CD14-positive monocyte (primary cell): ENCODE results near the gene NRG4. TPM values are rescaled to one million over a fixed set of nuclear protein-coding genes. Genes with fewer than 3 reads are reported as not detected.

Source experiments
- DNase-seq, 3 donors: peaks; one replicate each; pipeline ENCODE4 v3.0.0-alpha.2; 2011 to 2022
- H2AFZ ChIP-seq: 2 replicates; pipeline ENCODE4 v1.6.0; 2012; ENCODE audit warnings: mild to moderate bottlenecking, low read depth, low read length, inconsistent platforms; ENCODE audit not compliant: insufficient read depth, poor library complexity, severe bottlenecking
- H3K27ac ChIP-seq, 2 donors: 1 replicate in 1 of 2; 2 replicates in 1 of 2; pipeline ENCODE4 v1.5.1; 2012 to 2013; ENCODE audit warnings: low read length in 2 of 2, control low read depth in 1 of 2, inconsistent platforms in 1 of 2, low read depth in 1 of 2, mild to moderate bottlenecking in 1 of 2
- H3K27me3 ChIP-seq, 2 donors: one replicate each; pipeline versions ENCODE4 v1.6.0 to v1.6.1; 2011 to 2013; ENCODE audit warnings: low read length in 2 of 2; ENCODE audit not compliant: control insufficient read depth in 2 of 2, insufficient read depth in 2 of 2
- H3K36me3 ChIP-seq, 2 donors: replicated peaks in 1 of 2; 1 replicate in 1 of 2; 2 replicates in 1 of 2; pipeline versions ENCODE4 v1.5.1 to v1.6.1; 2012 to 2013; ENCODE audit warnings: low read length in 2 of 2, control low read depth in 1 of 2, inconsistent platforms in 1 of 2, mild to moderate bottlenecking in 1 of 2; ENCODE audit not compliant: insufficient read depth in 2 of 2, control insufficient read depth in 1 of 2
- H3K4me1 ChIP-seq, 2 donors: 1 replicate in 1 of 2; 2 replicates in 1 of 2; pipeline versions ENCODE4 v1.5.1 to v1.6.1; 2012 to 2013; ENCODE audit warnings: low read length in 2 of 2, control low read depth in 1 of 2, inconsistent platforms in 1 of 2, mild to moderate bottlenecking in 1 of 2, moderate library complexity in 1 of 2; ENCODE audit not compliant: insufficient read depth in 2 of 2, control insufficient read depth in 1 of 2
- H3K4me2 ChIP-seq: replicated peaks from 2 replicates; pipeline ENCODE3; 2012; ENCODE audit warnings: low read length, moderate library complexity, mild to moderate bottlenecking; ENCODE audit not compliant: poor library complexity, severe bottlenecking; ENCODE audit errors: extremely low read depth
- H3K4me3 ChIP-seq, 3 experiments: fragments of 200-600 bp in 1 of 3; sonication (generic) in 1 of 3; replicated peaks in 1 of 3; 1 replicate in 2 of 3; 2 replicates in 1 of 3; pipeline ENCODE4 v1.5.1; 2011 to 2013; ENCODE audit warnings: low read length in 3 of 3, mild to moderate bottlenecking in 3 of 3, control low read depth in 2 of 3, low read depth in 2 of 3, inconsistent platforms in 1 of 3, moderate library complexity in 1 of 3
- H3K79me2 ChIP-seq: 2 replicates; pipeline ENCODE4 v1.6.0; 2012; ENCODE audit warnings: mild to moderate bottlenecking, control low read depth, inconsistent platforms, low read length, moderate library complexity; ENCODE audit not compliant: insufficient read depth
- H3K9ac ChIP-seq: 2 replicates; pipeline ENCODE4 v1.6.0; 2017; ENCODE audit warnings: low read length, mild to moderate bottlenecking; ENCODE audit not compliant: insufficient read depth, poor library complexity, severe bottlenecking
- H3K9me3 ChIP-seq, 2 donors: replicated peaks in 1 of 2; 1 replicate in 1 of 2; 2 replicates in 1 of 2; pipeline versions ENCODE4 v1.5.1 to v1.6.1; 2012 to 2013; ENCODE audit warnings: low read length in 2 of 2, control low read depth in 1 of 2; ENCODE audit not compliant: control insufficient read depth in 1 of 2, insufficient read depth in 1 of 2
- H4K20me1 ChIP-seq: 2 replicates; pipeline ENCODE4 v1.6.0; 2012; ENCODE audit warnings: mild to moderate bottlenecking, low read length, control low read depth, moderate library complexity; ENCODE audit not compliant: insufficient read depth
- H3K27ac Mint-ChIP-seq, 7 donors: one replicate each; pipeline ENCODE4 v1.8.0; 2020; ENCODE audit warnings: mild to moderate bottlenecking in 7 of 7, mixed read lengths in 7 of 7, moderate library complexity in 6 of 7, inconsistent platforms in 2 of 7
- H3K27me3 Mint-ChIP-seq, 3 donors: one replicate each; pipeline ENCODE4 v1.8.0; 2021 to 2022; ENCODE audit warnings: low read depth in 3 of 3, mild to moderate bottlenecking in 3 of 3, mixed read lengths in 3 of 3, moderate library complexity in 3 of 3, inconsistent platforms in 1 of 3
- H3K36me3 Mint-ChIP-seq, 2 donors: one replicate each; pipeline ENCODE4 v1.8.0; 2020; ENCODE audit warnings: mixed read lengths in 2 of 2, inconsistent platforms in 1 of 2, mild to moderate bottlenecking in 1 of 2
- H3K4me1 Mint-ChIP-seq: one replicate; pipeline ENCODE4 v1.8.0; 2020; ENCODE audit warnings: mild to moderate bottlenecking, mixed read lengths
- H3K4me3 Mint-ChIP-seq, 2 donors: one replicate each; pipeline ENCODE4 v1.8.0; 2020; ENCODE audit warnings: mild to moderate bottlenecking in 2 of 2, mixed read lengths in 2 of 2, moderate library complexity in 1 of 2
- H3K9me3 Mint-ChIP-seq, 7 donors: one replicate each; pipeline ENCODE4 v1.8.0; 2020 to 2022; ENCODE audit warnings: mixed read lengths in 7 of 7, mild to moderate bottlenecking in 6 of 7, moderate library complexity in 6 of 7, inconsistent platforms in 2 of 7
- WGBS: methylation state at CpG from one replicate; pipeline ENCODE4 v1.1.5; 2013; ENCODE audit warnings: missing lambda C conversion rate; ENCODE audit not compliant: insufficient coverage; 5-methylcytosine and 5-hydroxymethylcytosine counted together
- intact Hi-C, 2 donors: fragments of 100-400 bp; cut with micrococcal nuclease; formaldehyde crosslinking; loops; one replicate each; pipeline versions ENCODE4 v1.15.0 to v1.15.1; 2023
- polyA plus RNA-seq, 3 donors: library from polyadenylated mRNA; depleted of rRNA in 1 of 3; unstranded in 2 of 3; stranded (reverse) in 1 of 3; fragments of 300-500 nt in 2 of 3; fragments of >200 nt in 1 of 3; fragmentation: Illumina TruSeq in 2 of 3; gene quantifications; 1 replicate in 2 of 3; 2 replicates in 1 of 3; pipeline ENCODE4 v1.2.3, GENCODE V29; 2012 to 2021
- small RNA-seq: library from RNA; depleted of rRNA; stranded (forward); fragments of <200 nt; gene quantifications from one replicate; pipeline ENCODE3, GENCODE V24; 2012; ENCODE audit warnings: low read depth; ENCODE audit not compliant: insufficient read length
- TF ChIP-seq, protein P1 (sequence below): fragments of 200-600 bp; IDR thresholded peaks from one replicate; pipeline ENCODE4 v1.8.0; 2022; ENCODE audit warnings: antibody characterized with exemption, mild to moderate bottlenecking

The NRG4 gene
- polyA plus RNA-seq, 3 donors = 0.13 to 0.44 (median 0.20) TPM

- DNase-seq = no peak
- no peak overlapping the region for H3K9ac ChIP-seq
- H3K79me2 ChIP-seq = no peaks in the 10 kb centered on the region
- no peak overlapping the region for H2AFZ ChIP-seq
- no peaks in the 10 kb centered on the region for H4K20me1 ChIP-seq
- no peak overlapping the region for H3K4me3 ChIP-seq
- H3K9me3 ChIP-seq = no peaks in the 10 kb centered on the region
- Mint-ChIP-seq H3K36me3 (peaks cover 42 to 48% of the 10 kb centered on the region in 2 donors), H3K9me3 (no peaks in the 10 kb centered on the region), H3K27ac (peak overlapping the region in 1 of 7 donors; percentile 10), H3K4me1 (peaks cover 8% of the 10 kb centered on the region), H3K27me3 (no peaks in the 10 kb centered on the region), H3K4me3 (no peak overlapping the region)
- WGBS = no CpG with 5 or more reads among the region's 2 CpGs
- peaks cover 31 to 64% of the 10 kb centered on the region in 2 donors for H3K36me3 ChIP-seq
- no peak overlapping the region for H3K27ac ChIP-seq
- no peak overlapping the region for H3K4me2 ChIP-seq
- no peaks in the 10 kb centered on the region for H3K27me3 ChIP-seq
- TF ChIP-seq, protein P1, sequence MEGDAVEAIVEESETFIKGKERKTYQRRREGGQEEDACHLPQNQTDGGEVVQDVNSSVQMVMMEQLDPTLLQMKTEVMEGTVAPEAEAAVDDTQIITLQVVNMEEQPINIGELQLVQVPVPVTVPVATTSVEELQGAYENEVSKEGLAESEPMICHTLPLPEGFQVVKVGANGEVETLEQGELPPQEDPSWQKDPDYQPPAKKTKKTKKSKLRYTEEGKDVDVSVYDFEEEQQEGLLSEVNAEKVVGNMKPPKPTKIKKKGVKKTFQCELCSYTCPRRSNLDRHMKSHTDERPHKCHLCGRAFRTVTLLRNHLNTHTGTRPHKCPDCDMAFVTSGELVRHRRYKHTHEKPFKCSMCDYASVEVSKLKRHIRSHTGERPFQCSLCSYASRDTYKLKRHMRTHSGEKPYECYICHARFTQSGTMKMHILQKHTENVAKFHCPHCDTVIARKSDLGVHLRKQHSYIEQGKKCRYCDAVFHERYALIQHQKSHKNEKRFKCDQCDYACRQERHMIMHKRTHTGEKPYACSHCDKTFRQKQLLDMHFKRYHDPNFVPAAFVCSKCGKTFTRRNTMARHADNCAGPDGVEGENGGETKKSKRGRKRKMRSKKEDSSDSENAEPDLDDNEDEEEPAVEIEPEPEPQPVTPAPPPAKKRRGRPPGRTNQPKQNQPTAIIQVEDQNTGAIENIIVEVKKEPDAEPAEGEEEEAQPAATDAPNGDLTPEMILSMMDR = no peak
- H3K4me1 ChIP-seq = peaks cover 4 to 6% of the 10 kb centered on the region in 2 donors
- intact Hi-C loops = no loop called here
Measured at GRCh38 chr15:75895731-75896130, 116.5 kb downstream of the NRG4 start.

- Histone ChIP-seq H3K79me2 (no peaks in the 10 kb centered on the region), H3K9me3 (no peaks in the 10 kb centered on the region), H3K4me3 (no peak overlapping the region), H3K4me1 (peaks cover 4 to 6% of the 10 kb centered on the region in 2 donors), H3K9ac (no peak overlapping the region), H3K4me2 (no peak overlapping the region), H2AFZ (no peak overlapping the region), H4K20me1 (no peaks in the 10 kb centered on the region), H3K27me3 (no peaks in the 10 kb centered on the region), H3K36me3 (peaks cover 37 to 72% of the 10 kb centered on the region in 2 donors), H3K27ac (peak overlapping the region in 1 of 2 donors; percentile 59)
- intact Hi-C loops = no loop called here
- Mint-ChIP-seq H3K27me3 (no peaks in the 10 kb centered on the region), H3K9me3 (no peaks in the 10 kb centered on the region), H3K4me3 (no peak overlapping the region), H3K4me1 (peaks cover 8% of the 10 kb centered on the region), H3K36me3 (peaks cover 51 to 70% of the 10 kb centered on the region in 2 donors), H3K27ac (peak overlapping the region in 6 of 7 donors; percentile 16 to 69 (median 46))
- TF ChIP-seq, protein P1 = no peak
- peak; percentile 8 to 43 (median 38) for DNase-seq
Measured at GRCh38 chr15:75891895-75892294, 120.3 kb downstream of the NRG4 start.

Small RNAs within 50 kb of the gene (small RNA-seq; reads per million reads assigned to genes)
- gene RN7SL510P = not detected

Other genes starting within 250 kb of the NRG4 start
- 10 to 100 TPM; 13.6 to 22.1 (median 20.9) TPM for gene UBE2Q2, start 169.0 kb downstream of the NRG4 start, polyA plus RNA-seq
- gene FBXO22, start 108.5 kb downstream of the NRG4 start, polyA plus RNA-seq = 10 to 100 TPM in 2 of 3 donors, 1 to 10 TPM in 1; 4.2 to 12.8 (median 12.3) TPM
- gene TMEM266, start 47.6 kb upstream of the NRG4 start, polyA plus RNA-seq = not detected